Glutamatergic neuron (in vitro differentiated cells): ENCODE results near the gene GRB7. TPM values are rescaled to one million over a fixed set of nuclear protein-coding genes. Genes with fewer than 3 reads are reported as not detected.
"Not testable (repeated sequence)": the region's sequence is repeated elsewhere in the genome, so short reads cannot be mapped to it uniquely, and the experiment has no call there.

Experiments
- DNase-seq: peaks from one replicate; pipeline ENCODE4 v3.0.0; 2022
- H3K27ac Mint-ChIP-seq: one replicate; pipeline ENCODE4 v1.8.0; 2020; ENCODE audit warnings: mild to moderate bottlenecking, mixed read lengths, inconsistent platforms; ENCODE audit not compliant: unreplicated experiment
- H3K27me3 Mint-ChIP-seq: one replicate; pipeline ENCODE4 v1.8.0; 2020; ENCODE audit warnings: mild to moderate bottlenecking, moderate library complexity, mixed read lengths, inconsistent platforms; ENCODE audit not compliant: unreplicated experiment
- H3K36me3 Mint-ChIP-seq: one replicate; pipeline ENCODE4 v1.8.0; 2020; ENCODE audit warnings: mild to moderate bottlenecking, mixed read lengths, inconsistent platforms; ENCODE audit not compliant: unreplicated experiment
- H3K4me1 Mint-ChIP-seq: one replicate; pipeline ENCODE4 v1.8.0; 2020; ENCODE audit warnings: mild to moderate bottlenecking, low read depth, mixed read lengths, inconsistent platforms; ENCODE audit not compliant: unreplicated experiment
- H3K4me3 Mint-ChIP-seq: one replicate; pipeline ENCODE4 v1.8.0; 2020; ENCODE audit warnings: mild to moderate bottlenecking, mixed read lengths, inconsistent platforms; ENCODE audit not compliant: unreplicated experiment
- H3K9me3 Mint-ChIP-seq: one replicate; pipeline ENCODE4 v1.8.0; 2020; ENCODE audit warnings: mild to moderate bottlenecking, moderate library complexity, mixed read lengths, inconsistent platforms; ENCODE audit not compliant: unreplicated experiment
- CTCF ChIP-seq: fragments of 200-600 bp; sonication (generic); IDR thresholded peaks from one replicate; pipeline ENCODE4 v1.5.0; 2021; ENCODE audit not compliant: partially characterized antibody, unreplicated experiment
- total RNA-seq: library from RNA; stranded (reverse); fragmentation: NEBNext Ultra II Directional; extraction: Animal tissue kit (Norgen Biotek cat#: 25700); gene quantifications from one replicate; pipeline ENCODE4 v1.2.1, GENCODE V29; 2021; ENCODE audit not compliant: unreplicated experiment

Gene GRB7
- total RNA-seq, 1 donor from 2014 or later = not detected

DNA sequence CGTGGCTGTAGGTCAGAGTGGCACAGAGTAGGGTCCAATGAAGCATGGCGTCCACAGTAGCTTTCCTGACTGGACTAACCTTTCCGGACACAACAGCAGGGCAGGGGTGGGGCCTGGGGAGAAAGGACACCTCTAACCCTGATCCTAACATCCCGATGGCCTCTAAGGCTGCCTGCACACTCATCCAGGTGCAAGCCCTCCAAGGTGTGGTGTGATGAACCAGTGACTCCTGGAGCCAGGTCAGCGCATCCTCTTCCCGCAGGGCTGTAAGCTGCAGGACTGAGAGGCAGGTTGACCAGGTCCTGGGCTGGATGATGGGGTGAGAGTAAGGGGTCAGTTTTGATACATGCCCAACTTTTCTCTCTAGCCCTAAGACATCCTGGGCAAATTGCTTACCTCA lies 41.0 kb upstream of the GRB7 start:
- Mint-ChIP-seq H3K4me3 (no peak overlapping the region), H3K4me1 (peaks cover 4% of the 10 kb centered on the region), H3K27me3 (peaks cover 7% of the 10 kb centered on the region), H3K36me3 (no peaks in the 10 kb centered on the region), H3K27ac (no peak overlapping the region), H3K9me3 (peaks cover 5% of the 10 kb centered on the region)
- no peak for DNase-seq
- TF ChIP-seq CTCF = no peak

DNA sequence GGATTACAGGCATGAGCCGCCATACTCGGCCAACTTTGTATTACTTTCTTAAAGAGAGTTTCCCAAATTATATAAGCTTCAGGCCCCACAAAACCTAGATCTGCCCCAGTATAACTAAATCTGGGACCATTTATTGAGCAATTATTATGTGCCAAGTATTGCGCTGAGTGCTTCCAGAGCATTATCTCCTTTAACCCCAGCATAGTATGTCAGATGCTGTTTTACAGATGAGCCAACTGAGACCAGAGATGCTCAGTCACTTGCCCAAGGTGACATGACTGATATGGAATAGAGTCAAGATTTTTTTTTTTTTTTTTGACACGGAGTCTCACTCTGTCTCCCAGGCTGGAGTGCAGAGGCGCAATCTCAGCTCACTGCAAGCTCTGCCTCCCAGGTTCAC lies 39.8 kb upstream of the GRB7 start:
- no peak overlapping the region for H3K27ac Mint-ChIP-seq
- H3K4me3 Mint-ChIP-seq = no peak overlapping the region
- TF ChIP-seq CTCF = no peak
- DNase-seq = no peak
- H3K36me3 Mint-ChIP-seq = no peaks in the 10 kb centered on the region
- peaks cover 4% of the 10 kb centered on the region for H3K4me1 Mint-ChIP-seq
- peaks cover 5% of the 10 kb centered on the region for H3K9me3 Mint-ChIP-seq
- H3K27me3 Mint-ChIP-seq = peaks cover 7% of the 10 kb centered on the region

DNA sequence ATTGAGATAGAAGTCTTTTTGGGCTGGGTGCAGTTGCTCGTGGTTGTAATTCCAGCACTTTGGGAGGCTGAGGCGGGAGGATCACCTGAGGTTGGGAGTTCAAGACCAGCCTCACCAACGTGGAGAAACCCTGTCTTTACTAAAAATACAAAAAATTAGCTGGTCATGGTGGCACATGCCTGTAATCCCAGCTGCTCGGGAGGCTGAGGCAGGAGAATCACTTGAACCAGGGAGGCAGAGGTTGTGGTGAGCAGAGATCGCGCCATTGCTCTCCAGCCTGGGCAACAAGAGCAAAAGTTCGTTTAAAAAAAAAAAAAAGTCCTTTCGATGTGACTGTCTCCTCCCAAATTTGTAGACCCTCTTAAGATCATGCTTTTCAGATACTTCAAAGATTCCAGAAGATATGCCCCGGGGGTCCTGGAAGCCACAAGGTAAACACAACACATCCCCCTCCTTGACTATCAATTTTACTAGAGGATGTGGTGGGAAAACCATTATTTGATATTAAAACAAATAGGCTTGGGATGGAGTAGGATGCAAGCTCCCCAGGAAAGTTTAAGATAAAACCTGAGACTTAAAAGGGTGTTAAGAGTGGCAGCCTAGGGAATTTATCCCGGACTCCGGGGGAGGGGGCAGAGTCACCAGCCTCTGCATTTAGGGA lies 38.5 kb upstream of the GRB7 start:
- not testable (repeated sequence) for H3K36me3 Mint-ChIP-seq, H3K9me3 Mint-ChIP-seq, H3K4me1 Mint-ChIP-seq, H3K27ac Mint-ChIP-seq, H3K27me3 Mint-ChIP-seq, DNase-seq
- H3K4me3 Mint-ChIP-seq = peak overlapping the region; percentile 90

DNA sequence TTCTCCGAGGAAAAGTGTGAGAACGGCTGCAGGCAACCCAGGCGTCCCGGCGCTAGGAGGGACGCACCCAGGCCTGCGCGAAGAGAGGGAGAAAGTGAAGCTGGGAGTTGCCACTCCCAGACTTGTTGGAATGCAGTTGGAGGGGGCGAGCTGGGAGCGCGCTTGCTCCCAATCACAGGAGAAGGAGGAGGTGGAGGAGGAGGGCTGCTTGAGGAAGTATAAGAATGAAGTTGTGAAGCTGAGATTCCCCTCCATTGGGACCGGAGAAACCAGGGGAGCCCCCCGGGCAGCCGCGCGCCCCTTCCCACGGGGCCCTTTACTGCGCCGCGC lies 38.0 kb upstream of the GRB7 start, which contains the start of gene ERBB2:
ERBB2 (plus strand) TSS at position 247 of the 330 bp plus-strand sequence. CDS start 175 bp downstream, outside the sequence.
- no peak for DNase-seq
- no peaks in the 10 kb centered on the region for H3K36me3 Mint-ChIP-seq

DNA sequence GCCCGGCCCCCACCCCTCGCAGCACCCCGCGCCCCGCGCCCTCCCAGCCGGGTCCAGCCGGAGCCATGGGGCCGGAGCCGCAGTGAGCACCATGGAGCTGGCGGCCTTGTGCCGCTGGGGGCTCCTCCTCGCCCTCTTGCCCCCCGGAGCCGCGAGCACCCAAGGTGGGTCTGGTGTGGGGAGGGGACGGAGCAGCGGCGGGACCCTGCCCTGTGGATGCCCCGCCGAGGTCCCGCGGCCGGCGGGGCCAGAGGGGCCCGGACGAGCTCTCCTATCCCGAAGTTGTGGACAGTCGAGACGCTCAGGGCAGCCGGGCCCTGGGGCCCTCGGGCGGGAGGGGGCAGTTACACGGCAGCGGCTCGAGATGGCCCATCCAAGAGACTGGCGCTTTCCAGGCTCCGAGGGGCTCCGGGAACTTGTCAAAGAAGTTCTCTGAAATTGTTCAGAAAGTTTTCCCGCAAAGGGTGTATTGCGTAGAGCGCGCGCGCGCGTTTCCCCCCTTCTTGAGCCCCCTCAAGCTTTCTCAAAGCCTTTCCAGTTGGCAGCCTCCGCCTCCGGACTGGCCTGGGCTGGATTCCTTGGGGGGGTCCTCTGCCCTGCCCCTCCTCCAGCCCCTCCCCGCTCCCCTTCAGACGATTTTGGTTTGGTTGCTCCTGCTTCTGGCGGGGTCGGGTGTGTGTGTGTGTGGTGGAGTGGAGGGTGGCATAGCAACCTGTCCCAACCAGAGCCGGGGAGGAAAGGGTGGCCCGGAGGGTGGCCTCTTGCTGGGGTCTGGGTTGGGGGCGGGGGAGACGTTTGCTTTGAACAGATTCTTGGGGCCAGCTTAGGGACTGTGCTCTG lies 37.4 kb upstream of the GRB7 start:
- TF ChIP-seq CTCF = no peak
- Mint-ChIP-seq H3K9me3 (peaks cover 3% of the 10 kb centered on the region), H3K4me1 (peaks cover 4% of the 10 kb centered on the region), H3K4me3 (peak overlapping the region; percentile 46), H3K36me3 (no peaks in the 10 kb centered on the region), H3K27ac (no peak overlapping the region), H3K27me3 (peaks cover 7% of the 10 kb centered on the region)
- no peak for DNase-seq

More for the DNA sequence above, 38.0 kb upstream of the GRB7 start, which contains the start of gene ERBB2:
- Mint-ChIP-seq H3K9me3 (peaks cover 5% of the 10 kb centered on the region), H3K4me3 (peak within 1 kb of the TSS; percentile 90), H3K27ac (no peak within 1 kb of the TSS), H3K4me1 (peaks cover 4% of the 10 kb centered on the region), H3K27me3 (peaks cover 7% of the 10 kb centered on the region)
- TF ChIP-seq CTCF = no peak
